HepG2 (cell line): ENCODE measurements around the gene MYH9. TPM values are rescaled to one million over a fixed set of nuclear protein-coding genes. Genes with fewer than 3 reads are reported as not detected.

ENCODE experiments used
- ETV5 ChIP-seq: IDR thresholded peaks from 2 replicates; pipeline ENCODE4 v1.6.1; 2018; ENCODE audit warnings: missing biosample characterization, missing genetic modification reagents, inconsistent platforms, borderline replicate concordance
- GPBP1L1 ChIP-seq: sonication (generic); formaldehyde crosslinking; IDR thresholded peaks from 2 replicates; pipeline ENCODE4 v1.5.0; 2020; ENCODE audit warnings: mild to moderate bottlenecking, missing genetic modification reagents
- GPN1 ChIP-seq: sonication (generic); formaldehyde crosslinking; IDR thresholded peaks from 2 replicates; pipeline ENCODE4 v1.5.1; 2020; ENCODE audit warnings: missing genetic modification reagents, borderline replicate concordance
- HMGXB3 ChIP-seq: sonication (generic); formaldehyde crosslinking; IDR thresholded peaks from 2 replicates; pipeline ENCODE4 v1.4.0; 2020; ENCODE audit warnings: missing genetic modification reagents, borderline replicate concordance
- HOXA9 ChIP-seq: sonication (generic); formaldehyde crosslinking; IDR thresholded peaks from 2 replicates; pipeline ENCODE4 v1.8.1; 2022; ENCODE audit warnings: missing genetic modification reagents, mild to moderate bottlenecking, moderate library complexity, borderline replicate concordance
- KDM4B ChIP-seq: sonication (generic); formaldehyde crosslinking; IDR thresholded peaks from 2 replicates; pipeline ENCODE4 v1.4.0; 2020; ENCODE audit warnings: missing genetic modification reagents
- SOX13 ChIP-seq, 3 experiments: fragments of 450-650 bp in 1 of 3; sonication (generic) in 1 of 3; formaldehyde crosslinking in 1 of 3; IDR thresholded peaks in 2 of 3; conservative IDR thresholded peaks in 1 of 3; 2 replicates each; pipeline versions ENCODE4 v1.5.0 to v1.6.1; 2016 to 2020; ENCODE audit warnings: antibody characterized with exemption in 1 of 3, mild to moderate bottlenecking in 1 of 3, missing compliant biosample characterization in 1 of 3, missing genetic modification reagents in 1 of 3, moderate library complexity in 1 of 3
- ZFP62 ChIP-seq: sonication (generic); formaldehyde crosslinking; IDR thresholded peaks from 2 replicates; pipeline ENCODE4 v1.4.0; 2020; ENCODE audit warnings: missing genetic modification reagents
- ZHX2 ChIP-seq, 2 experiments: sonication (generic) in 1 of 2; formaldehyde crosslinking in 1 of 2; IDR thresholded peaks; 2 replicates each; pipeline versions ENCODE4 v1.6.1 to v1.9.0; 2014 to 2022; ENCODE audit warnings: antibody characterized with exemption in 1 of 2, borderline replicate concordance in 1 of 2, inconsistent platforms in 1 of 2, low read depth in 1 of 2, missing genetic modification reagents in 1 of 2
- ZKSCAN1 ChIP-seq: fragments of 150-350 bp; IDR thresholded peaks from 2 replicates; pipeline ENCODE4 v1.6.1; 2014; ENCODE audit warnings: low read length
- ZNF180 ChIP-seq: sonication (generic); formaldehyde crosslinking; IDR thresholded peaks from 2 replicates; pipeline ENCODE4 v1.4.0; 2020; ENCODE audit warnings: low read depth, missing genetic modification reagents, borderline replicate concordance
- ZNF362 ChIP-seq: sonication (generic); formaldehyde crosslinking; IDR thresholded peaks from 2 replicates; pipeline ENCODE4 v1.4.0; 2020; ENCODE audit warnings: missing genetic modification reagents, mild to moderate bottlenecking, borderline replicate concordance
- ZNF530 ChIP-seq: sonication (generic); formaldehyde crosslinking; IDR thresholded peaks from 2 replicates; pipeline ENCODE4 v1.5.0; 2020; ENCODE audit warnings: low read depth, mild to moderate bottlenecking, missing genetic modification reagents
- ZNF703 ChIP-seq: sonication (generic); formaldehyde crosslinking; IDR thresholded peaks from 2 replicates; pipeline ENCODE4 v1.5.1; 2020; ENCODE audit warnings: missing genetic modification reagents, mild to moderate bottlenecking, moderate library complexity, borderline replicate concordance
- polyA plus RNA-seq, 8 experiments: library from polyadenylated mRNA; depleted of rRNA in 3 of 8; stranded (reverse) in 7 of 8; unstranded in 1 of 8; fragments of >200 nt; fragmentation: Illumina TruSeq in 4 of 8; extraction: Trizol in 4 of 8; gene quantifications; 2 replicates each; pipeline versions ENCODE4 v1.2.1 to v1.2.3, GENCODE V29; 2011 to 2016; ENCODE audit warnings: low read depth in 4 of 8, missing spikeins in 1 of 8, mixed read lengths in 1 of 8; ENCODE audit not compliant: insufficient read depth in 1 of 8
- total RNA-seq, 5 experiments: library from RNA; depleted of rRNA; stranded (reverse); fragments of >200 nt; fragmentation: Illumina TruSeq; extraction: Trizol; gene quantifications; 2 replicates each; pipeline ENCODE4 v1.2.3, GENCODE V29; 2016; ENCODE audit warnings: low read depth in 1 of 5

MYH9 gene
- total and polyA plus RNA-seq, 2 of the 13 experiments (the other 11 are each of a cell fraction or from before 2014, with no cell fraction given) = 50.7 to 98.5 TPM

DNA sequence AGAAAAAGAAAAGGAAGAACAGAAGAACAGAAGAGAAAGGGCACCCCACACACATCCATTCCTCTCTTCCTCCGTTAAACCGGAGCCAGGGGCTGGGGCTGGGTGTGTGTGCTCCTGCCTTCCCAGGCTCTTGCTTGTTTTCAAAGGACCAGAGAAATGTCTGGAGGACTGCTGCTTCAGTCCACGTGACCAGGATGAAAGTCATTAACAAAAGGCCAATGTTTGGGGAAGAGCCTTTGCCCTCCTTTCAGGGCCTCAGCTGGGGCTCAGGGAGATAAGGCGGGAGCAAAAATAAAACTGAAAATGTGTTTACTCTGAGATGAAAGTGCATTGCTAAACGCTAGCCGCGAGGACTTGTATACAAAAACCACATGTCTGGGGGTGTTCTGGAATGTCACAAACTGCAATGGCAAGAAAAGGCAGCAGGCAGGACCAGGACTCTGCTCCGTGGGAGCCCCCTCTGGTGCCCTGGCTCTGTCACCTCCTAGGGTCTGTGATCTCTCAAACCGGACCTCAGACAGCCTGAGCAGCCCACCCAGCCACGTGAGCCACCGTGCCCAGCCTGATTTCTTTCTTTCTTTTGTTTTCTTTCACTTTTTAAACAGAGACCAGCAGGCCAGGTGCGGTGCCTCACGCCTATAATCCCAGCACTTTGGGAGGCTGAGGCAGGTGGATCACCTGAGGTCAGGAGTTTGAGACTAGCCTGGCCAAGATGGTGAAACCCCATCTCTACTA lies 31.6 kb upstream of the MYH9 start (continued):
- TF ChIP-seq SOX13 (IDR thresholded peaks at IDR 0.05) = peak; percentile 90
- peak in 1 of 2 experiments; percentile 97; a peak in 2 of 4 replicates for TF ChIP-seq SOX13 (CRISPR knock-in tag; conservative IDR thresholded peaks at IDR 0.05 in 1 of 2, IDR thresholded peaks at IDR 0.05 in 1 of 2)
- TF ChIP-seq KDM4B (CRISPR knock-in tag) = peak; percentile 84
- no peak for TF ChIP-seq ZFP62 (CRISPR knock-in tag)
- no peak for TF ChIP-seq ZNF180 (CRISPR knock-in tag)
- TF ChIP-seq ZKSCAN1 = no peak
- no peak for TF ChIP-seq ZNF362 (CRISPR knock-in tag)
- TF ChIP-seq ZNF703 (CRISPR knock-in tag) = peak; percentile 56; the same call in 1 of the 2 replicates
- no peak for TF ChIP-seq GPBP1L1 (CRISPR knock-in tag)
- TF ChIP-seq HOXA9 (CRISPR knock-in tag) = no peak
- peak; percentile 49; the same call in 1 of the 2 replicates for TF ChIP-seq ZHX2 (IDR thresholded peaks at IDR 0.05; ENCODE audit: low read depth)
- peak; percentile 77; the same call in 1 of the 2 replicates for TF ChIP-seq ZHX2 (CRISPR knock-in tag; IDR thresholded peaks at IDR 0.05; ENCODE audit: borderline replicate concordance)
- peak; percentile 84; the same call in 1 of the 2 replicates for TF ChIP-seq ETV5 (CRISPR knock-in tag)
- TF ChIP-seq ZNF530 (CRISPR knock-in tag) = no peak
- TF ChIP-seq GPN1 (CRISPR knock-in tag) = no peak
- TF ChIP-seq HMGXB3 (CRISPR knock-in tag) = no peak
